Endothelial cell of umbilical vein (primary cell): ENCODE measurements around the gene ASL. TPM values are rescaled to one million over a fixed set of nuclear protein-coding genes. Genes with fewer than 3 reads are reported as not detected.

Experiments
- BruUV-seq: library from RNA; stranded (reverse); fragments of 400-500 nt; replicated peaks from 2 replicates; lab custom pipeline; 2021; lab: Mats Ljungman, UMichigan
- CTCF ChIA-PET: fragments of 300-600, 350-600 bp; sonication (Branson Sonifier 250); formaldehyde crosslinking; loops from one replicate; lab custom pipeline; 2021; ENCODE audit warnings: antibody characterized with exemption, inconsistent platforms; lab: Charles Lee
- POLR2A ChIA-PET: fragments of 300-600, 350-600 bp; sonication (Branson Sonifier 250); formaldehyde crosslinking; loops from one replicate; lab custom pipeline; 2021; ENCODE audit warnings: antibody characterized with exemption, inconsistent platforms; lab: Charles Lee
- DNase-seq: peaks from one replicate; pipeline ENCODE4 v3.0.0-alpha.2; 2011; ENCODE audit warnings: low read depth, low spot score
- FAIRE-seq: peaks from 2 replicates; lab custom pipeline; 2011; peaks lifted over from hg19 to GRCh38; lab: Jason Lieb, UNC
- H2AFZ ChIP-seq: 2 replicates; pipeline ENCODE4 v1.6.0; 2012; ENCODE audit warnings: low read depth, low read length, control low read depth, inconsistent platforms
- H3K27ac ChIP-seq: 2 replicates; pipeline ENCODE4 v1.5.1; 2011; ENCODE audit warnings: low read depth, mild to moderate bottlenecking, control low read depth, low read length, moderate library complexity; ENCODE audit not compliant: insufficient read depth
- H3K27me3 ChIP-seq, 2 experiments: 2 replicates each; pipeline versions ENCODE4 v1.6.0 to v1.6.1; 2011; ENCODE audit warnings: low read length in 2 of 2, mixed read lengths in 1 of 2; ENCODE audit not compliant: control insufficient read depth in 2 of 2, insufficient read depth in 2 of 2
- H3K36me3 ChIP-seq, 2 experiments: 2 replicates in 1 of 2; 3 replicates in 1 of 2; pipeline ENCODE4 v1.5.1; 2011; ENCODE audit warnings: low read length in 2 of 2, mild to moderate bottlenecking in 1 of 2, moderate library complexity in 1 of 2; ENCODE audit not compliant: control insufficient read depth in 2 of 2, insufficient read depth in 2 of 2; ENCODE audit errors: extremely low read depth in 1 of 2
- H3K4me1 ChIP-seq: 3 replicates; pipeline ENCODE4 v1.5.1; 2011; ENCODE audit warnings: mild to moderate bottlenecking, low read length; ENCODE audit not compliant: control insufficient read depth, insufficient read depth; ENCODE audit errors: extremely low read depth
- H3K4me2 ChIP-seq: 2 replicates; pipeline ENCODE4 v1.6.1; 2011; ENCODE audit warnings: low read length, control low read depth, mixed read lengths; ENCODE audit not compliant: insufficient read depth
- H3K4me3 ChIP-seq, 3 experiments: fragments of 200-600 bp in 1 of 3; sonication (generic), shearing (Covaris generic) in 1 of 3; replicated peaks in 1 of 3; 2 replicates each; pipeline ENCODE4 v1.5.1; 2011 to 2016; ENCODE audit warnings: control low read depth in 3 of 3, low read length in 3 of 3, mild to moderate bottlenecking in 2 of 3, inconsistent platforms in 1 of 3, low read depth in 1 of 3, moderate library complexity in 1 of 3; ENCODE audit not compliant: insufficient read depth in 1 of 3
- H3K79me2 ChIP-seq: 2 replicates; pipeline ENCODE4 v1.6.0; 2012; ENCODE audit warnings: low read length, inconsistent platforms; ENCODE audit not compliant: control insufficient read depth, insufficient read depth
- H3K9ac ChIP-seq: replicated peaks from 2 replicates; pipeline ENCODE3; 2011; ENCODE audit warnings: low read length, control low read depth; ENCODE audit not compliant: insufficient read depth; ENCODE audit errors: extremely low read depth
- H3K9me1 ChIP-seq: replicated peaks from 3 replicates; pipeline ENCODE4 v1.6.0; 2011; ENCODE audit warnings: mild to moderate bottlenecking, low read length; ENCODE audit not compliant: control insufficient read depth, insufficient read depth; ENCODE audit errors: extremely low read depth
- H3K9me3 ChIP-seq: replicated peaks from 2 replicates; pipeline ENCODE4 v1.5.1; 2012; ENCODE audit warnings: low read length, inconsistent platforms; ENCODE audit not compliant: control insufficient read depth, insufficient read depth
- H4K20me1 ChIP-seq: replicated peaks from 2 replicates; pipeline ENCODE3; 2011; ENCODE audit warnings: mild to moderate bottlenecking, low read length; ENCODE audit not compliant: control insufficient read depth, insufficient read depth; ENCODE audit errors: extremely low read depth
- EZH2 ChIP-seq: IDR thresholded peaks from 2 replicates; pipeline ENCODE4 v1.6.1; 2012; ENCODE audit warnings: borderline replicate concordance, low read depth, mild to moderate bottlenecking, moderate library complexity, low read length, inconsistent platforms; ENCODE audit not compliant: severe bottlenecking
- FOS ChIP-seq: IDR thresholded peaks from 2 replicates; pipeline ENCODE4 v1.6.1; 2011; ENCODE audit warnings: mild to moderate bottlenecking, low read length, moderate library complexity, borderline replicate concordance; ENCODE audit not compliant: insufficient read depth
- GATA2 ChIP-seq: IDR thresholded peaks from 2 replicates; pipeline ENCODE4 v1.7.0; 2011; ENCODE audit warnings: low read depth, mild to moderate bottlenecking, moderate library complexity, mixed read lengths, low read length; ENCODE audit not compliant: insufficient read length, insufficient read depth
- JUN ChIP-seq: IDR thresholded peaks from 2 replicates; pipeline ENCODE4 v1.6.1; 2011; ENCODE audit warnings: borderline replicate concordance, low read depth; ENCODE audit not compliant: insufficient read length, insufficient read depth
- MAX ChIP-seq: IDR thresholded peaks from 2 replicates; pipeline ENCODE4 v1.6.1; 2011; ENCODE audit not compliant: insufficient read depth, insufficient read length
- MYC ChIP-seq: IDR thresholded peaks from one replicate; pipeline ENCODE4 v1.6.1; 2011; ENCODE audit warnings: mild to moderate bottlenecking, low read depth, low read length
- POLR2A ChIP-seq: IDR thresholded peaks from 2 replicates; pipeline ENCODE4 v1.6.1; 2012; ENCODE audit warnings: low read depth, mild to moderate bottlenecking, control low read depth, low read length
- POLR2AphosphoS5 ChIP-seq: IDR thresholded peaks from 2 replicates; pipeline ENCODE4 v1.6.1; 2012; ENCODE audit warnings: low read depth, mild to moderate bottlenecking, control low read depth, low read length, moderate library complexity; ENCODE audit not compliant: insufficient read depth
- dilution Hi-C: fragments of 300-500 bp; cut with MboI; formaldehyde crosslinking; loops from one replicate; pipeline ENCODE4 v1.15.0; 2019; ENCODE audit warnings: low sequenced_read_pairs; ENCODE audit not compliant: extremely low pct_ligation_motif_present
- intact Hi-C: fragments of 100-400 bp; cut with micrococcal nuclease; formaldehyde crosslinking; loops from one replicate; pipeline ENCODE4 v1.10.0; 2022
- polyA plus RNA-seq, 4 experiments: library from polyadenylated mRNA; depleted of rRNA in 3 of 4; stranded (reverse) in 3 of 4; unstranded in 1 of 4; fragments of >200 nt; gene quantifications; 2 replicates each; pipeline versions ENCODE4 v1.2.1 to v1.2.3, GENCODE V29; 2011 to 2012; ENCODE audit warnings: missing spikeins in 1 of 4
- total RNA-seq: library from RNA; stranded (reverse); gene quantifications from 2 replicates; pipeline ENCODE4 v1.2.3, GENCODE V29; 2021
- TF ChIP-seq, protein P1 (sequence below), 2 donors: IDR thresholded peaks; 1 replicate in 1 of 2; 2 replicates in 1 of 2; pipeline ENCODE4 v1.5.1; 2011; ENCODE audit warnings: low read length in 2 of 2, mild to moderate bottlenecking in 2 of 2, moderate library complexity in 2 of 2, control low read depth in 1 of 2, inconsistent platforms in 1 of 2, low read depth in 1 of 2; ENCODE audit not compliant: insufficient read depth in 1 of 2; ENCODE audit errors: extremely low read depth in 1 of 2

ASL gene
- total and polyA plus RNA-seq, 2 donors (not counting 3 experiments of a cell fraction or from before 2014, with no cell fraction given), result 50.5 to 57.8 TPM

- intact Hi-C loops, result no loop called here
- POLR2A ChIA-PET, result no interaction called here
These were observed 2.4 kb downstream of the ASL start for GRCh38 chr7:66078067-66078466.

More at GRCh38 chr7:66078067-66078466, 2.4 kb downstream of the ASL start:
- Histone ChIP-seq H3K79me2 (peaks cover 15% of the 10 kb centered on the region), H3K4me2 (no peak overlapping the region), H3K9me3 (no peaks in the 10 kb centered on the region), H3K27ac (no peak overlapping the region), H3K27me3 (no peaks in the 10 kb centered on the region), H3K9me1 (no peaks in the 10 kb centered on the region), H3K4me3 (no peak overlapping the region), H2AFZ (no peak overlapping the region), H3K4me1 (peaks cover 11% of the 10 kb centered on the region), H3K36me3 (peaks cover 6 to 7% of the 10 kb centered on the region in 2 experiments), H4K20me1 (no peaks in the 10 kb centered on the region), H3K9ac (no peak overlapping the region)
- FAIRE-seq, result no peak
- CTCF ChIA-PET, result no interaction called here
- no peak for TF ChIP-seq EZH2
- TF ChIP-seq JUN, result no peak
- TF ChIP-seq, protein P1, sequence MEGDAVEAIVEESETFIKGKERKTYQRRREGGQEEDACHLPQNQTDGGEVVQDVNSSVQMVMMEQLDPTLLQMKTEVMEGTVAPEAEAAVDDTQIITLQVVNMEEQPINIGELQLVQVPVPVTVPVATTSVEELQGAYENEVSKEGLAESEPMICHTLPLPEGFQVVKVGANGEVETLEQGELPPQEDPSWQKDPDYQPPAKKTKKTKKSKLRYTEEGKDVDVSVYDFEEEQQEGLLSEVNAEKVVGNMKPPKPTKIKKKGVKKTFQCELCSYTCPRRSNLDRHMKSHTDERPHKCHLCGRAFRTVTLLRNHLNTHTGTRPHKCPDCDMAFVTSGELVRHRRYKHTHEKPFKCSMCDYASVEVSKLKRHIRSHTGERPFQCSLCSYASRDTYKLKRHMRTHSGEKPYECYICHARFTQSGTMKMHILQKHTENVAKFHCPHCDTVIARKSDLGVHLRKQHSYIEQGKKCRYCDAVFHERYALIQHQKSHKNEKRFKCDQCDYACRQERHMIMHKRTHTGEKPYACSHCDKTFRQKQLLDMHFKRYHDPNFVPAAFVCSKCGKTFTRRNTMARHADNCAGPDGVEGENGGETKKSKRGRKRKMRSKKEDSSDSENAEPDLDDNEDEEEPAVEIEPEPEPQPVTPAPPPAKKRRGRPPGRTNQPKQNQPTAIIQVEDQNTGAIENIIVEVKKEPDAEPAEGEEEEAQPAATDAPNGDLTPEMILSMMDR (IDR thresholded peaks at IDR 0.05; ENCODE audit: extremely low read depth in 1 of 2, insufficient read depth in 1 of 2, low read depth in 1 of 2, low read length in 2 of 2), result no peak
- TF ChIP-seq GATA2, result no peak
- TF ChIP-seq MYC, result no peak
- TF ChIP-seq POLR2A, result no peak
- TF ChIP-seq POLR2AphosphoS5, result no peak
- no peak for TF ChIP-seq FOS
- no peak for TF ChIP-seq MAX
- DNase-seq, result no peak
- dilution Hi-C loops, result no loop called here
- BruUV-seq, result no TSS peak
